ENCODE data around the gene ATP2B3.
"Not testable (repeated sequence)": the region's sequence is repeated elsewhere in the genome, so short reads cannot be mapped to it uniquely, and the experiment has no call there.

Gene ATP2B3

GRCh38 chrX:153596981-153597750, 79.7 kb downstream of the ATP2B3 start:
- DNase-seq = no peak

- DNase-seq = no peak
Measured at GRCh38 chrX:153598541-153599191, 81.2 kb downstream of the ATP2B3 start, which contains the start of gene CCNQ. Gene CCNQ, minus strand, starts transcription at chrX:153599139. Its CDS starts 66 bp downstream, at chrX:153599073.

- peak; percentile 80 for DNase-seq
Measured at GRCh38 chrX:153599192-153600031, 82.0 kb downstream of the ATP2B3 start.

GRCh38 chrX:153600032-153600373, 82.6 kb downstream of the ATP2B3 start:
- DNase-seq = no peak

GRCh38 chrX:153600921-153601320, 83.5 kb downstream of the ATP2B3 start:
- no peak for DNase-seq

- no peak for DNase-seq
Measured at GRCh38 chrX:153601511-153602110, 84.2 kb downstream of the ATP2B3 start.

- DNase-seq = no peak
Measured at GRCh38 chrX:153602601-153603000, 85.2 kb downstream of the ATP2B3 start.

- DNase-seq = no peak
Measured at GRCh38 chrX:153603131-153603656, 85.8 kb downstream of the ATP2B3 start.

GRCh38 chrX:153604666-153605380, 87.4 kb downstream of the ATP2B3 start:
- DNase-seq = not testable (repeated sequence)

- no peak for DNase-seq
Measured at GRCh38 chrX:153606503-153606902, 89.1 kb downstream of the ATP2B3 start.

- no peak for DNase-seq
Measured at GRCh38 chrX:153608376-153608775, 90.9 kb downstream of the ATP2B3 start.

- DNase-seq = no peak
Measured at GRCh38 chrX:153608806-153609205, 91.4 kb downstream of the ATP2B3 start.

- peak; percentile 65 for DNase-seq
Measured at GRCh38 chrX:153609917-153610835, 92.7 kb downstream of the ATP2B3 start.

GRCh38 chrX:153610836-153611213, 93.4 kb downstream of the ATP2B3 start:
- DNase-seq = no peak

GRCh38 chrX:153611298-153612095, 94.1 kb downstream of the ATP2B3 start:
- DNase-seq = no peak

- no peak for DNase-seq
Measured at GRCh38 chrX:153612413-153612812, 95.0 kb downstream of the ATP2B3 start.

- DNase-seq = no peak
Measured at GRCh38 chrX:153614818-153615217, 97.4 kb downstream of the ATP2B3 start.

GRCh38 chrX:153620576-153620975, 103.1 kb downstream of the ATP2B3 start:
- DNase-seq = no peak

- DNase-seq = no peak
Measured at GRCh38 chrX:153621949-153622598, 104.6 kb downstream of the ATP2B3 start.
